ENCODE results near the gene PDCL2.

DNA sequence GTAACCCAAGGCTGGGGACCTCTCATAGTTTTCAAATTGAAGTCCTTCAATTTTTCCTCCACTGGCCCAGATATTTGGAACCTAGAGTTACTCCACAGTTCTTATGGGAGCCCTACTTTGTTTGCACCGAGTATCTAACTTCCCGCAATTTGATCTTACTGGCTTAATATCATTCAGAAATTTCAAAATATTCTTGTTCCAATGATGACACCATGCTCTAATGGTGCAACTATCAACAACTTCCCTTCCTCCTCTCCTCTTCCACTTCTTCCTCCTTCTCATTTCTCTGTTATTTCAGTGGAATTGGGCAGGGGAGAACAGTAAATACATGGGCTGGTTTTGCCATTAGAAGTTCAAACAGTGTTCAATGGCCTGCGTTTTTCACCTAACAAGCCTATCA lies 20.2 kb downstream of the PDCL2 start:
- TF ChIP-seq, protein P1, sequence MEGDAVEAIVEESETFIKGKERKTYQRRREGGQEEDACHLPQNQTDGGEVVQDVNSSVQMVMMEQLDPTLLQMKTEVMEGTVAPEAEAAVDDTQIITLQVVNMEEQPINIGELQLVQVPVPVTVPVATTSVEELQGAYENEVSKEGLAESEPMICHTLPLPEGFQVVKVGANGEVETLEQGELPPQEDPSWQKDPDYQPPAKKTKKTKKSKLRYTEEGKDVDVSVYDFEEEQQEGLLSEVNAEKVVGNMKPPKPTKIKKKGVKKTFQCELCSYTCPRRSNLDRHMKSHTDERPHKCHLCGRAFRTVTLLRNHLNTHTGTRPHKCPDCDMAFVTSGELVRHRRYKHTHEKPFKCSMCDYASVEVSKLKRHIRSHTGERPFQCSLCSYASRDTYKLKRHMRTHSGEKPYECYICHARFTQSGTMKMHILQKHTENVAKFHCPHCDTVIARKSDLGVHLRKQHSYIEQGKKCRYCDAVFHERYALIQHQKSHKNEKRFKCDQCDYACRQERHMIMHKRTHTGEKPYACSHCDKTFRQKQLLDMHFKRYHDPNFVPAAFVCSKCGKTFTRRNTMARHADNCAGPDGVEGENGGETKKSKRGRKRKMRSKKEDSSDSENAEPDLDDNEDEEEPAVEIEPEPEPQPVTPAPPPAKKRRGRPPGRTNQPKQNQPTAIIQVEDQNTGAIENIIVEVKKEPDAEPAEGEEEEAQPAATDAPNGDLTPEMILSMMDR (IDR thresholded peaks at IDR 0.05), result no peak
- TF ChIP-seq EP300 (IDR thresholded peaks at IDR 0.05) (no peak), POLR2A (IDR thresholded peaks at IDR 0.05) (no peak)
